Spleen (tissue), 7 donors: ENCODE data around the gene MGST2.

ENCODE experiments used
- CTCF ChIP-seq, 11 experiments: fragments of 200-600 bp in 7 of 11; fragments of 450-650 bp in 4 of 11; sonication (generic) in 4 of 11; IDR thresholded peaks in 8 of 11; conservative IDR thresholded peaks in 3 of 11; 1 replicate in 7 of 11; 2 replicates in 4 of 11; pipeline versions ENCODE4 v1.4.0 to v1.8.0; 2016 to 2021; ENCODE audit warnings: antibody characterized with exemption in 11 of 11, inconsistent platforms in 4 of 11, mild to moderate bottlenecking in 1 of 11
- POLR2A ChIP-seq, 3 donors: fragments of 450-650 bp; IDR thresholded peaks; one replicate each; pipeline ENCODE4 v1.5.1; 2017; ENCODE audit warnings: antibody characterized with exemption in 3 of 3, mild to moderate bottlenecking in 1 of 3
- donor health status: DM: no; HTN: no; CAD: no; lungs with moderate emphysema.
- donor health status: DM: no; HTN: no; CAD: no.
- donor health status: DM: no; HTN: no; CAD: no.

- TF ChIP-seq CTCF (IDR thresholded peaks at IDR 0.05 in 8 of 11, conservative IDR thresholded peaks at IDR 0.05 in 3 of 11) (no peak), POLR2A (IDR thresholded peaks at IDR 0.05) (no peak)
Measured at GRCh38 chr4:139658185-139658584, 7.4 kb upstream of the MGST2 start.
